ENCODE measurements around the gene SAMD3.
"Not testable (repeated sequence)": the region's sequence is repeated elsewhere in the genome, so short reads cannot be mapped to it uniquely, and the experiment has no call there.

Gene SAMD3

DNA sequence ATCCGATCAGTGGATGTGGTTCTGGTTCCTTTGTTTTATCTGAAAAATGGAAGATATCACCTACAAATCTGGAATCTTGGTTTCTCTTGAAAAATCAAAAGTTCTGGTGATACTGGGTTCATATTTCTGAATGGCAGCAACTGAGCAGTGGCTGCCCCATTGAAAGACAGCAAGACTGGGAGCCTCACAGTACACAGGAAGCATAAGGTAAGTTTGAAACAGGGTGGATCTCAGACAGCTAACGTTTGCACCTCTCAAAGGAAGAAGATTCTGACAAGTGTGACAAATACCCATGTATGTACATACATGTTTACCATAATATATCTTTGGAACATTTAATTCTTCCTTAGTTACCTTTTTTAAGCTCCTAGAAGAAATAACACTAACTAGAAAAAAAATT is at the start of gene SAMD3:
Gene SAMD3, minus strand, starts transcription at position 177 of the 400 bp plus-strand sequence. CDS start 7,678 bp downstream, outside the sequence.
- no peak for DNase-seq (ENCODE audit: low spot score)

DNA sequence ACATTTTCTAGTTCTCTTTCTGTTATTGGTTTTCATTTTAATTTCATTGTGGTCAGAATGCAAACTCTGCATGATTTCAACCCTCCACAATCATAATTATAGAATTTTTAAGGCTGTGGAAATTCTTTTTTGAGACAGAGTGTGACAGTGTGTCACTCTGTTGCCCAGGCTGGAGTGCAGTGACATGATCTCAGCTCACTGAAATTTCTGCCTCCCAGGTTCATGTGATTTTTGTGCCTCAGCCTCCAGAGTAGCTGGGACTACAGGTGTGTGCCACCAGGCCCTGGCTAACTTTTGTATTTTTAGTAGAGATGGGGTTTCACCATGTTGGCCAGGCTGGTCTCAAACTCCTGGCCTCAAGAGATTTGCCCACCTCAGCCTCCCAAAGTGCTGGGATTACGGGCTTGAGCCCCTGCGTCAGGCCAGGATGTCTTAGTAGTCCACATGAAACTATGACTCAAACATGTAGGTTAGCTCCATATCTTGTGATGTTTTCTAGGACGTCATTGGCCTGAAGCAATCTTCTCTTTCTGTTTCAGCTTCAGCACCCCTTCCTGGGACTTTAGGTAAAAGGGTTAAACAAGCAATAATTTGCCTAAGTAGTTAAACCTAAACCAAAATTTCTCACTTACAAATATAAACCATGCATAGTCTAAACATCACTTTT is 47.4 kb upstream of the SAMD3 start:
- no peak for DNase-seq (ENCODE audit: low spot score)

DNA sequence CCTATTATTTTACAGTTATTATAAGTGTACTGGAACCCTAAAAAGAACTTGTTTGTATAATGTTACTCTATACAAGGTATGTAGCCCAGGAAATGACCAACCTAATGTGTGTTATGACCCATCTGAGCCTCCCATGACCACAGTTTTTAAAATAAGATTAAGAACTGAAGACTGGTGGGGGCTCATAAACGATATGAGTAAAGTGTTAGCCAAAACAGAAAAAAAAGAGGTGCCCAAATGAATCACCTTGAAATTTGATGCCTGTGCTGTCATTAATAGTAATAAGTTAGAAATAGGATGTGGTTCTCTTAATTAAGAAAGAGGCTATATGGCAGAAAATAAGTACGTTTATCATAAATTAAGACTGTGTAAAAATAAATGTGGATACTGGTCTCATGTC is 42.8 kb upstream of the SAMD3 start:
- DNase-seq (ENCODE audit: low spot score): not testable (repeated sequence)

DNA sequence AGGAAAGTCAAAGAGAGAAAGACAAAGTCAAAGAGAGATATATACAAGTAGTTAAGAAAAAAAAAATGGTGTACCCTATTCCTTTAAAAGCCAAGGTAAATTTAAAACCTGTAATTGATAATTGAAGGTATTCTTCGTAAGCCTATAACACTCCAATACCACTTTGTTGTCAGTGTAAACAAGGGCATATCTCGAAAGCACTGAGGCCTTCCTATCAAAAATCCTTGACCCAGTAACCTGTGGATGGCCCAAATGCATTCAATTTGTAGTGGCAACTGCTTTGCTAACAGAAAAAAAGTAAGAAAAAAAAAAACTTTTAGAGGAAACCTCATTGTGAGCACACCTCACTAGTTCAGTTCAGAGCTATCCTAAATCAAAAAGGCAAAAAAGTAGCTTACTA is 39.3 kb upstream of the SAMD3 start:
- DNase-seq (ENCODE audit: low spot score): no peak

GRCh38 chr6:130261558-130261957 is 38.8 kb upstream of the SAMD3 start:
- DNase-seq (ENCODE audit: low spot score): not testable (repeated sequence)

DNA sequence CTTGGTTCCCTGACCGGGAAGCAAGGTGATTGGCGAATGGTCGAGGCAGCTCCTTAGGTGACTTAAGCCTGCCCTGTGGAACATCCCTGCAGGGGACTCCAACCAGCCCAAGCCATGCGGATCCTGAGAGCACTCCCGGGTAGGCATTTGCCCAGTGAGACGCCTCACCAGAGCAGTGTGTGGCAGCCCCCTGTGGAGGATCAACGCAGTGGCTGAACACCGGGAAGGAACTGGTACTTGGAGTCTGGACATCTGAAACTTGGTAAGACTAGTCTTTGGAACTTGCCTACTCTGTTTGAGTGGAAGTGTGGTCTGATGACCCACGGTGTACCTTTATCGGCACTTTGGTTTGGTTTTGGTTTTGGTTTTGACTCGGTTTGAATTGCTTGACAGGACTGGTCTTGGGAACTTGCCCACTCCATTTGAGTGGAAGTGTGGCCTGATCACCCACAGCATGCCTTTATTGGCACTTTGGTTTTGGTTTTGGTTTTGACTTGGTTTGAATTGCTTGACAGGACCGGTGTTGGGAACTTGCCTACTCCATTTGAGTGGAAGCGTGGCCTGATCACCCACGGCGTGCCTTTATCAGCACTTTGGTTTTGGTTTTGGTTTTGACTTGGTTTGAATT is 38.0 kb upstream of the SAMD3 start:
- not testable (repeated sequence) for DNase-seq (ENCODE audit: low spot score)

DNA sequence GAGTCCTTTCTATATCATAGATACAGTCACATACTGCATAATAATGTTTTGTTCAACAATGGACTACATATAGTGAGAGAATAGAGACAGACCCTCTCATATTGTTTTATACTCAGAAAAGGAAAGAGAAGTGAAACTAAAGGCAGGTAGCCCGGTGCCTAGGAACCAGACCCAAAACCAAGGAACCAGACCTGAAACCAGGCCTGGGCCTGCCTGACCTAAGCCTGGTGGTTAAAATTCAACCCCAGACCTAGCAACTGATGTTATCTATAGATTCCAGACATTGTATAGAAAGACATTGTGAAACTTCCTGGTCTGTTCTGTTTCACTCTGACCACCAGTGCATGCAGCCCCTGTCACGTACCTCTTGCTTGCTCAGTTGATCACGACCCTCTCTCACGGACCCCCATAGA is 37.3 kb upstream of the SAMD3 start:
- DNase-seq (ENCODE audit: low spot score): not testable (repeated sequence)

- no peak for DNase-seq (ENCODE audit: low spot score)
Observed at GRCh38 chr6:130259557-130259956, 36.8 kb upstream of the SAMD3 start.

DNA sequence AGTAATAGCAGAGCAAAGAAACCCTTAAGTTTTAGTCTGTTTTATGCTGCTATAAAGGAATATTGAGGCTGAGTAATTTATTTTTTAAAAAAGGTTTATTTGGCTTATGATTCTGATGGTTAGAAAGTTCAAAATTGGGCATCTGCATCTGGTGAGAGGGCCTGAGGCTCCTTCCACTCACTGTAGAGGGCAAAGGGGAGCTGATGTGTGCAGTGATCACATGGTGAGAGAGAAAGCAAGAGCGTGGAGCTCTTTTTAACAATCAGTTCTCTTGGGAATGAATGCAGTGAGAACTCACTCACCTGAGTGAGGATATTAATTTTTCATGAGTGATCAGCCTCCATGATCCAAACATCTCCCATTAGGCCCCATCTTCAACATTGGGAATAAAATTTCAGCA is 36.4 kb upstream of the SAMD3 start:
- no peak for DNase-seq (ENCODE audit: low spot score)

DNA sequence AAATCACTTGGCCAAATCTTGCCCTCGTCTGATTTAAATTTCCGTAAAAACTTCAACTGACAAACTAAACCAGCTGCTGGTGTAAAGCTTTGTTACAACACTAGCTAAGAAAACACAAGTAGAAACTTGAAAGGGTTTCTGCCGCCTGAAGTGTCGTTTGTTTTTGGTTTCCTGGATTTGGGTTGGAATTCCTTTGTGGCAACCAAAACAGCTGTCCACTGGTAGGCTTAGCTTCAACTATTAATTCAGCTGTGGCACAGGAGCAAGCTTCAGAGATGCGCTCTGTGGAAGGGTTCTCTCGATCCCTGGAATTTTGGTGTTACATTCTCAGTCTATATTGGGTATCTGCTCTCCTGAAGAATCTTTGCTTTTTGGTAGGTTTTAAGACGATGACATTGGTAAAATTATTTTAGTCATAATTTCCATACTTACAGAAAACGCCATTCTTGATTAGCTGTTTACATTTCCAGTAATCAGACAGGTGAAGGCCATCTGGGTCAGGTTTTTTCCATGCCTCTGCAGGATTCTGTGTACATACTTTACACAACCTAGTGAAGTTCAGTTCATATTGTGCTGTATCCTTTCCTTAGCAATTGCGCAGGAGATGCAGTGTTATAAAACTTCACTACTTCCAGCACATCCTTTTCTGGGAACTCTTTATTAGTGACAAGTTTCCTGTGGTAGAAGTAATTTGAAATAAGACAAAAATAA is 29.9 kb upstream of the SAMD3 start:
- DNase-seq (ENCODE audit: low spot score): no peak

- no peak for DNase-seq (ENCODE audit: low spot score)
Observed at GRCh38 chr6:130245267-130245666, 22.5 kb upstream of the SAMD3 start.

- no peak for DNase-seq (ENCODE audit: low spot score)
Observed at GRCh38 chr6:130244728-130245127, 22.0 kb upstream of the SAMD3 start.

- no peak for DNase-seq (ENCODE audit: low spot score)
Observed at GRCh38 chr6:130240232-130240631, 17.5 kb upstream of the SAMD3 start.

GRCh38 chr6:130239755-130240154 is 17.0 kb upstream of the SAMD3 start:
- DNase-seq (ENCODE audit: low spot score): no peak

GRCh38 chr6:130233330-130233729 is 10.6 kb upstream of the SAMD3 start:
- DNase-seq (ENCODE audit: low spot score): no peak

GRCh38 chr6:130230531-130230930 is 7.8 kb upstream of the SAMD3 start:
- DNase-seq (ENCODE audit: low spot score): not testable (repeated sequence)

DNA sequence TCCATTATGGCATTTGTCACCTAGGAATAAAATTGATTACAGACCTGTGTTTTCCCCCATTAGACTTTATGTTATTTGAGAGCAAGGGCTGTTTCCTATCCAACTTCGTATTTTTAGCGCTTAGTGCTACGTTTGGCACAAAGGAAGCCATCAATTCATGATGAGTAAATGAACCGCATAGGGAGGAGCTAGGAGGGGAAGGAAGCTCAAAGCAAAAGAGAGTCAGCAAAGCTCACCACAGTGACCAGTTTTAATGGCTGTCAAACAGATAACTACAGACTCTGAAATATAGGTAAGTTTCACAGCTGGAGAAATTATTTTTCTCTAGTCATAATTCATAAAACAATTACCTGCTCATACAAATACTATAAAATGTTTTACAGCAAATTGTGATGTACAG is 6.9 kb upstream of the SAMD3 start:
- no peak for DNase-seq (ENCODE audit: low spot score)

DNA sequence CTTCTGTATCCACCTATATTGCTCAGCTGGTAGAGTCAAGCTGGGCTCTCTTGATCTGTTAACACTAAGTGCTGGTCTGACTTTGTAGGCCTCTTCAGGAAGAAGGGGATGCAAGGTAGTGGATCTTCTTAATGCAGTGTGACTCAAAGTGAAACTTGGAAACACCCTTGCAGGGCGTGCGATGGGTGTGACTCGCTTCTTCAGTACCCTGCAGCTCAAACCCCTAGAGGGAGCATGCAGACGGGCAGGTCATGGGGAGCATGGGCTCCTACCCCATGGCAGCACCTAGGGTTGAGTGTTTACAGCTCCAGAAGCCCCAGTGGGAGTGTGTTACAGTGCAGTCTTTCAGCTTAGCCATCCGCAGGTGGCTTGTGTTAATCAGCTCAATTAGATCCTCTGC is 757 bp upstream of the SAMD3 start:
- no peak for DNase-seq (ENCODE audit: low spot score)

GRCh38 chr6:130218134-130218533 is 4.6 kb downstream of the SAMD3 start:
- DNase-seq (ENCODE audit: low spot score): no peak

- no peak for DNase-seq (ENCODE audit: low spot score)
Observed at GRCh38 chr6:130216620-130217019, 6.1 kb downstream of the SAMD3 start.

DNA sequence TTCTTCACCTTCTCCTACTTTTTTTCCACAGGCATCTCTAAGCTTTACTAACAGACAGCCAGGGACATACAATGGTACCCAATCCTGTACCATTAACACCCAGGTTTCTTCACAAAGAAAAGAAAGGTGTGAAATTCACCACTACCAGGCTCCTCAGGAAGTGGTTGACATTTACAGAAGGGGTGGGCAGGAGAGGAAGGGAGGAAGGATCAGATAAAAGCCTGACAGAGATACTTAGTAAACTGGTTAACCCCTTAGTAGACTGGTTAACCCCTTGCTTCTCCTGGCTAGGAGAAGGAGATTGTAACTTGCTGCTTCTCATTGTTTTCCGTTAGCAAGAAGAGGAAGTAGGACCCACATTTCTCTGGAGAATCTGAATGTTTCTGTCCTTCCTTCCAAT is 7.2 kb downstream of the SAMD3 start:
- DNase-seq (ENCODE audit: low spot score): no peak

DNA sequence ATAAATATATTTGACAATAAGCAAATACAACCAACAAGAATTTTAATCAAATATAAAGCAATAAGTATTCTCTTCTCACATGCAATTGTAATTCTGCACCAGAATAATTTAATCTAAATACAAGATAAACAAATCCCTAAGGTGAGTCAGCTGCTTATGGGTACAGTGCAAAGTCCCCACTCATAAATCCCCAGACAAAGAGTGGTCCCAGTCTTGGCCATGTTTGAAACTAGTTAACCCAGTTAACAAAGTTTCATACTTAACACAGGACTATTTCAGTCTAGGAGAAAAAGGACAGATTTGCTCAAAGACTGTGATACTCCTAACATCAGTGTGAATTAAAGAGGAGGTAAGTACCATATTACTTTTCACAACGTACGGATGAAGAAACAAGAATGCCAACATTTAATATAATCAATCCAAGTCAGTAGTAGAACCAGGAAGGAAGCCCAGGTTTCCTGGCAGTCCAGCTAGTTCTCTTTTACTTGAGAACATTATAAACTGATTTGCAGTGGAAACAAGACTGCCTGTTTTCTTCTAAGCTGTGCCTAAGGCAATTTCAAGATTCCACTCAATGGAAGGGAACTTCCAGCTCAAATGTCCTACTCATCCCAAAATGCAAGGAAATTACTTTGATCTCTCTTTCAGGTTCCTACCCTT is 10.4 kb downstream of the SAMD3 start:
- no peak for DNase-seq (ENCODE audit: low spot score)

DNA sequence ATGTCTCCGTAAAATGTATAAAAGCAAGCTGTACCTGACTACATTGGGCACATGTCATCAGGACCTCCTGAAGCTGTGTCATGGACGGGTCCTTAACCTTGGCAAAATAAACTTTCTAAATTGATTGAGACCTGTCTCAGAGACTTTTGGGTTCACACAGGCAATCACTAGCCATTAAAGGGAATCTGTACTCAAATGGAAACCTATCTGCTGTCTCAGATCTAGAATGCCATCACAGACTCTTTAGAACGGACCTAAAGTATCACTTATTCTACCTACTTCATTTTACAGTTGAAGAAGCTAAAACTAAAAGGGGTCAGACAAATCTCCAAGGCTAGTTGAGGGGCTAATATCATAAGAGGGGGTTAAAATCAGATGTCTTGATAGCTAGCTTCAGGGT is 11.1 kb downstream of the SAMD3 start:
- no peak for DNase-seq (ENCODE audit: low spot score)

Data from pons (tissue), 1 donor.